Measurements from ENCODE around the gene TRMT1L.

The TRMT1L gene

GRCh38 chr1:185091480-185091879 lies 65.3 kb downstream of the TRMT1L start:
- Histone ChIP-seq H3K4me3 (replicated peaks; ENCODE audit: insufficient read depth, low read length) (no peak overlapping the region), H3K27ac (replicated peaks) (no peak overlapping the region), H3K27me3 (ENCODE audit: insufficient read depth, poor library complexity, severe bottlenecking) (no peaks in the 10 kb centered on the region)
- no peak for DNase-seq (ENCODE audit: low read depth in 1 of 2, low spot score in 1 of 2)
- no peak for TF ChIP-seq SPI1 (IDR thresholded peaks at IDR 0.05; ENCODE audit: borderline replicate concordance, low read depth)

- no peak overlapping the region for H3K4me3 ChIP-seq (replicated peaks; ENCODE audit: insufficient read depth, low read length)
- H3K27ac ChIP-seq (replicated peaks), result no peak overlapping the region
- DNase-seq (ENCODE audit: low read depth in 1 of 2, low spot score in 1 of 2), result no peak
- TF ChIP-seq GABPA (IDR thresholded peaks at IDR 0.05; ENCODE audit: low read depth), result no peak
- TF ChIP-seq POLR2AphosphoS5 (IDR thresholded peaks at IDR 0.05; ENCODE audit: low read depth), result no peak
- no peak for TF ChIP-seq SPI1 (IDR thresholded peaks at IDR 0.05; ENCODE audit: borderline replicate concordance, low read depth)
- TF ChIP-seq CTCF (IDR thresholded peaks at IDR 0.05; ENCODE audit: insufficient read depth, low read length), result no peak
- no peak for TF ChIP-seq REST (IDR thresholded peaks at IDR 0.05; ENCODE audit: insufficient replicate concordance, low read depth)
- H3K27me3 ChIP-seq (ENCODE audit: insufficient read depth, poor library complexity, severe bottlenecking), result no peaks in the 10 kb centered on the region
Observed at GRCh38 chr1:185087746-185088145, 69.0 kb downstream of the TRMT1L start.

GRCh38 chr1:185087101-185087500 lies 69.7 kb downstream of the TRMT1L start:
- Histone ChIP-seq H3K27me3 (ENCODE audit: insufficient read depth, poor library complexity, severe bottlenecking) (no peaks in the 10 kb centered on the region), H3K27ac (replicated peaks) (no peak overlapping the region), H3K4me3 (replicated peaks; ENCODE audit: insufficient read depth, low read length) (no peak overlapping the region)
- TF ChIP-seq REST (IDR thresholded peaks at IDR 0.05; ENCODE audit: insufficient replicate concordance, low read depth) (no peak), POLR2AphosphoS5 (IDR thresholded peaks at IDR 0.05; ENCODE audit: low read depth) (no peak), SPI1 (IDR thresholded peaks at IDR 0.05; ENCODE audit: borderline replicate concordance, low read depth) (no peak), GABPA (IDR thresholded peaks at IDR 0.05; ENCODE audit: low read depth) (no peak), CTCF (IDR thresholded peaks at IDR 0.05; ENCODE audit: insufficient read depth, low read length) (no peak)
- no peak for DNase-seq (ENCODE audit: low read depth in 1 of 2, low spot score in 1 of 2)

- Histone ChIP-seq H3K27me3 (ENCODE audit: insufficient read depth, poor library complexity, severe bottlenecking) (no peaks in the 10 kb centered on the region), H3K4me3 (replicated peaks; ENCODE audit: insufficient read depth, low read length) (no peak overlapping the region), H3K27ac (replicated peaks) (no peak overlapping the region)
- TF ChIP-seq GABPA (IDR thresholded peaks at IDR 0.05; ENCODE audit: low read depth) (no peak), SPI1 (IDR thresholded peaks at IDR 0.05; ENCODE audit: borderline replicate concordance, low read depth) (no peak), POLR2AphosphoS5 (IDR thresholded peaks at IDR 0.05; ENCODE audit: low read depth) (no peak), REST (IDR thresholded peaks at IDR 0.05; ENCODE audit: insufficient replicate concordance, low read depth) (no peak), CTCF (IDR thresholded peaks at IDR 0.05; ENCODE audit: insufficient read depth, low read length) (no peak)
- DNase-seq (ENCODE audit: low read depth in 1 of 2, low spot score in 1 of 2), result no peak
Observed at GRCh38 chr1:185083818-185084217, 72.9 kb downstream of the TRMT1L start.

Measured in HL-60 (cell line).